Stomach (tissue), 9 donors: Measurements from ENCODE around the gene ZNF460. TPM values are rescaled to one million over a fixed set of nuclear protein-coding genes. Genes with fewer than 3 reads are reported as not detected.

Experiments used
- DNase-seq, 2 donors: peaks; one replicate each; pipeline versions ENCODE4 v3.0.0 to v3.0.0-alpha.2; 2013 to 2019
- H3K27ac ChIP-seq, 5 donors: fragments of 200-600 bp in 4 of 5; sonication (generic) in 4 of 5; one replicate each; pipeline ENCODE4 v1.5.1; 2013 to 2019; ENCODE audit warnings: mild to moderate bottlenecking in 1 of 5, moderate library complexity in 1 of 5
- H3K27me3 ChIP-seq, 3 donors: fragments of 200-600 bp; sonication (generic); one replicate each; pipeline ENCODE4 v1.5.1; 2017 to 2019; ENCODE audit warnings: mixed run types in 1 of 3
- H3K36me3 ChIP-seq, 4 donors: fragments of 200-600 bp; sonication (generic); 1 replicate in 3 of 4; 2 replicates in 1 of 4; pipeline ENCODE4 v1.5.1; 2016 to 2019
- H3K4me1 ChIP-seq, 4 donors: fragments of 200-600 bp; sonication (generic); one replicate each; pipeline ENCODE4 v1.5.1; 2016 to 2019
- H3K4me3 ChIP-seq, 4 donors: fragments of 200-600 bp; sonication (generic) in 3 of 4; one replicate each; pipeline ENCODE4 v1.5.1; 2016 to 2019; ENCODE audit warnings: mild to moderate bottlenecking in 1 of 4
- H3K9me3 ChIP-seq, 4 donors: fragments of 200-600 bp; sonication (generic); one replicate each; pipeline ENCODE4 v1.5.1; 2016 to 2019
- EP300 ChIP-seq: sonication (generic); formaldehyde crosslinking; IDR thresholded peaks from one replicate; pipeline ENCODE4 v1.6.1; 2017; ENCODE audit warnings: antibody characterized with exemption
- POLR2A ChIP-seq, 4 donors: fragments of 450-650 bp; IDR thresholded peaks; one replicate each; pipeline ENCODE4 v1.6.1; 2016; ENCODE audit warnings: antibody characterized with exemption in 4 of 4, control low read depth in 2 of 4, mild to moderate bottlenecking in 1 of 4, moderate library complexity in 1 of 4
- POLR2AphosphoS5 ChIP-seq, 3 donors: sonication (generic); formaldehyde crosslinking; IDR thresholded peaks; one replicate each; pipeline ENCODE4 v1.6.1; 2016; ENCODE audit warnings: antibody characterized with exemption in 3 of 3
- WGBS, 5 donors: extraction: QIAGEN DNeasy Blood & Tissue Kit in 3 of 5; methylation state at CpG; one replicate each; pipeline versions ENCODE4 v1.1.5 to v1.1.7; 2013 to 2018; 5-methylcytosine and 5-hydroxymethylcytosine counted together
- intact Hi-C: fragments of 100-400 bp; cut with DNase I; formaldehyde crosslinking; loops from one replicate; pipeline ENCODE4 v1.15.1; 2023; ENCODE audit warnings: low total_unique reads
- polyA plus RNA-seq, 3 donors: library from polyadenylated mRNA; stranded (reverse); fragments of 200-250 nt; gene quantifications; one replicate each; pipeline ENCODE4 v1.2.3, GENCODE V29; 2013
- total RNA-seq, 5 donors: library from RNA; depleted of rRNA; stranded (reverse); fragments of >200 nt; gene quantifications; one replicate each; pipeline versions ENCODE4 v1.1.0 to v1.2.3, GENCODE V29; 2014 to 2016
- TF ChIP-seq, protein P1 (sequence below), 7 experiments: fragments of 450-650 bp in 4 of 7; fragments of 200-600 bp in 3 of 7; sonication (generic) in 3 of 7; IDR thresholded peaks; one replicate each; pipeline ENCODE4 v1.5.1; 2016 to 2019; ENCODE audit warnings: antibody characterized with exemption in 7 of 7, control low read depth in 2 of 7, mild to moderate bottlenecking in 1 of 7
- donor health status: healthy with polysubstance abuse.
- donor health status: Bipolar disorder and iron deficiency.
- donor health status: healthy.

The ZNF460 gene
- total and polyA plus RNA-seq, 8 donors: 0.25 to 140 (median 48.6) TPM

DNA sequence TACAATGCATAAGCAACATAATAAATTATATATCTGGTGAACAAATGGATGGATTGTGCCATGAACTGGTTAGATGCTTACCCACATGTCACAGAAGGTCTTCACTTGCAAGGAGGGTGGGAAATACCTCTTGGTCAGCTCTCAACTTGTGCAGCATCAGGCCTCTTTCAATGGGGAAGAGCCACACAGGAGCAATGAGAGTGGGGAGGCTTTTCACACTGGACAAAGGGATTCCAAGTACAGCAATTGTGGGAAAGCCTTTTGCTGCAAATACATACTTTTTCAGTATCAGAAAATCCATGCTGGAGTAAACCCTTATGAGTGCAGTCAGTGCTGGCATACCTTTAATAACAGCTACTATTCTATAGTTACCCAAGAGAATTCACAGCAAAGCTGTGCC is 28.2 kb downstream of the ZNF460 start:
- no peak overlapping the region for H3K27ac ChIP-seq
- peaks cover 4 to 26% (median 21%) of the 10 kb centered on the region in 4 donors for H3K36me3 ChIP-seq
- TF ChIP-seq POLR2AphosphoS5 (IDR thresholded peaks at IDR 0.05): no peak
- H3K27me3 ChIP-seq: no peaks in the 10 kb centered on the region
- H3K4me3 ChIP-seq: no peak overlapping the region
- H3K9me3 ChIP-seq: peaks cover 0 to 33% (median 13%) of the 10 kb centered on the region in 4 donors
- DNase-seq: no peak
- no peaks in the 10 kb centered on the region for H3K4me1 ChIP-seq
- intact Hi-C loops: no loop called here

DNA sequence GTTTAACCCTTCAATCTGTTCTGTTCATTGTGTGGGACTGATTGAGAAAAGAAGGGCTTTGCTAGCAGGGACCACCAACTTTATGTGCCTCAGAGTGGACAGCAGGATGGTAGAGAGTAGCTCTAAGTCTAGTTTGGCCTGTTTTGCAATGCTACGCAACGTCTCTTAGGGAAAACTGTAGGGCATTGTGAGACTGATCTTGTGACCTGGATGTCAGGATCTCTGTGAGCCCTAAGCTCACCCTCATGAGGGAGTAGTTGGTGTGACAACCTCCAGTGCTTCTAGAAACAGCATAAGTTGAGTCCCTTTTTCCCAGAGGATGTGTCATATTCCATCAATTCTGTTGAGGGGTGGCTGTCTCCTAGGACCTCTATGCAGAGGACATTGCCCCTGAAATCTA is 30.5 kb downstream of the ZNF460 start:
- WGBS, 5 donors: 77 to 86% (median 80%) methylated on average over 2 of the region's 2 CpGs
- no peak for TF ChIP-seq POLR2A (IDR thresholded peaks at IDR 0.05)
- TF ChIP-seq EP300: no peak
- TF ChIP-seq, protein P1, sequence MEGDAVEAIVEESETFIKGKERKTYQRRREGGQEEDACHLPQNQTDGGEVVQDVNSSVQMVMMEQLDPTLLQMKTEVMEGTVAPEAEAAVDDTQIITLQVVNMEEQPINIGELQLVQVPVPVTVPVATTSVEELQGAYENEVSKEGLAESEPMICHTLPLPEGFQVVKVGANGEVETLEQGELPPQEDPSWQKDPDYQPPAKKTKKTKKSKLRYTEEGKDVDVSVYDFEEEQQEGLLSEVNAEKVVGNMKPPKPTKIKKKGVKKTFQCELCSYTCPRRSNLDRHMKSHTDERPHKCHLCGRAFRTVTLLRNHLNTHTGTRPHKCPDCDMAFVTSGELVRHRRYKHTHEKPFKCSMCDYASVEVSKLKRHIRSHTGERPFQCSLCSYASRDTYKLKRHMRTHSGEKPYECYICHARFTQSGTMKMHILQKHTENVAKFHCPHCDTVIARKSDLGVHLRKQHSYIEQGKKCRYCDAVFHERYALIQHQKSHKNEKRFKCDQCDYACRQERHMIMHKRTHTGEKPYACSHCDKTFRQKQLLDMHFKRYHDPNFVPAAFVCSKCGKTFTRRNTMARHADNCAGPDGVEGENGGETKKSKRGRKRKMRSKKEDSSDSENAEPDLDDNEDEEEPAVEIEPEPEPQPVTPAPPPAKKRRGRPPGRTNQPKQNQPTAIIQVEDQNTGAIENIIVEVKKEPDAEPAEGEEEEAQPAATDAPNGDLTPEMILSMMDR (IDR thresholded peaks at IDR 0.05): no peak
- TF ChIP-seq POLR2AphosphoS5 (IDR thresholded peaks at IDR 0.05): no peak
- no peaks in the 10 kb centered on the region for H3K27me3 ChIP-seq
- intact Hi-C loops: no loop called here
- H3K27ac ChIP-seq: no peak overlapping the region
- H3K4me1 ChIP-seq: no peaks in the 10 kb centered on the region
- H3K4me3 ChIP-seq: no peak overlapping the region
- H3K36me3 ChIP-seq: peaks cover 0 to 3% (median under 1%) of the 10 kb centered on the region in 4 donors
- peaks cover 0 to 21% (median 9%) of the 10 kb centered on the region in 4 donors for H3K9me3 ChIP-seq
- no peak for DNase-seq

GRCh38 chr19:57314146-57314545 is 33.9 kb downstream of the ZNF460 start:
- Histone ChIP-seq H3K9me3 (peaks cover 0 to 15% (median 8%) of the 10 kb centered on the region in 4 donors), H3K27ac (no peak overlapping the region), H3K4me3 (no peak overlapping the region), H3K27me3 (peaks cover 0 to 18% (median 14%) of the 10 kb centered on the region in 3 donors), H3K36me3 (no peaks in the 10 kb centered on the region), H3K4me1 (no peaks in the 10 kb centered on the region)
- intact Hi-C loops: no loop called here
- TF ChIP-seq POLR2AphosphoS5 (IDR thresholded peaks at IDR 0.05) (no peak), EP300 (no peak), POLR2A (IDR thresholded peaks at IDR 0.05) (no peak)
- TF ChIP-seq, protein P1 (IDR thresholded peaks at IDR 0.05): no peak
- 67 to 76% (median 70%) methylated on average over 4 of the region's 4 CpGs for WGBS, 5 donors
- DNase-seq: no peak

DNA sequence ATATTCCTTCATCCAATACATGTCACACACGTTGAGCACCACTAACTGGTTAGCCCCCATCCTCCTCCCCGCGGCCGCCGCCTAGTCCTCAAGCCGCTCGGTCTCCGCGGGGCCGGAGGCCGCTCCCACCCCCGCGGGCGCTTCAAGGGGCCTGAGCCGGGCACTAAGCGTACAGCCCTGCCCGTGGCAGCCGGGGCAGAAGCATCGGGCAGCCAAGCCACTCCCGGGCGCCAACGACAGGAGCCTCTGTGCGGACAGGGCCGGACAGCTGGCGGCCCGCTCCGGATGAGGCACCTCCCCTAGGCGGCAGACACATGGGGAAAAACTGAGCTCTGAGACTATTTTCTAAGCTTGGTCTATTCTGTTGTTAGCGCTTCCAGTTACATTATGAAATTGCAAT is 37.2 kb downstream of the ZNF460 start:
- peak in 1 of 2 donors; percentile 9 for DNase-seq
- WGBS, 5 donors: 14 to 25% (median 18%) methylated on average over 19 to 29 of the region's 29 CpGs
- intact Hi-C loops: no loop called here
- H3K27ac ChIP-seq: no peak overlapping the region
- H3K27me3 ChIP-seq: peaks cover 0 to 18% (median 14%) of the 10 kb centered on the region in 3 donors
- TF ChIP-seq POLR2AphosphoS5 (IDR thresholded peaks at IDR 0.05) (no peak), EP300 (no peak)
- TF ChIP-seq, protein P1 (IDR thresholded peaks at IDR 0.05): no peak
- peaks cover 0 to 1% (median 0%) of the 10 kb centered on the region in 4 donors for H3K36me3 ChIP-seq
- peaks cover 14 to 26% (median 21%) of the 10 kb centered on the region in 4 donors for H3K4me1 ChIP-seq
- no peak overlapping the region for H3K4me3 ChIP-seq
- H3K9me3 ChIP-seq: peaks cover 0 to 16% (median 8%) of the 10 kb centered on the region in 4 donors

GRCh38 chr19:57319869-57320179 is 39.5 kb downstream of the ZNF460 start:
- DNase-seq: no peak
- Histone ChIP-seq H3K9me3 (peaks cover 0 to 37% (median 26%) of the 10 kb centered on the region in 4 donors), H3K27me3 (peaks cover 0 to 18% (median 14%) of the 10 kb centered on the region in 3 donors), H3K4me1 (peaks cover 14 to 29% (median 22%) of the 10 kb centered on the region in 4 donors), H3K36me3 (peaks cover 13 to 25% (median 18%) of the 10 kb centered on the region in 4 donors), H3K4me3 (peak overlapping the region; percentile 76 to 95 (median 84)), H3K27ac (peak overlapping the region; percentile 64 to 92 (median 87))
- 0 to 20% (median 0%) methylated on average over 1 of the region's 1 CpG for WGBS, 5 donors
- intact Hi-C loops: no loop called here
- TF ChIP-seq POLR2AphosphoS5 (IDR thresholded peaks at IDR 0.05): no peak
- no peak for TF ChIP-seq POLR2A (IDR thresholded peaks at IDR 0.05)
- no peak for TF ChIP-seq EP300
- TF ChIP-seq, protein P1 (IDR thresholded peaks at IDR 0.05): no peak
